Kidney (tissue), 14 donors: ENCODE data around the gene IAPP. TPM values are rescaled to one million over a fixed set of nuclear protein-coding genes. Genes with fewer than 3 reads are reported as not detected.
"Not testable (repeated sequence)": the region's sequence is repeated elsewhere in the genome, so short reads cannot be mapped to it uniquely, and the experiment has no call there.

Source experiments
- DNase-seq, 5 donors: peaks; one replicate each; pipeline ENCODE4 v3.0.0-alpha.2; 2013 to 2020
- FAIRE-seq: peaks from 2 replicates; lab custom pipeline; 2012; peaks lifted over from hg19 to GRCh38; lab: Jason Lieb, UNC
- H3K27ac ChIP-seq, 2 donors: one replicate each; pipeline ENCODE4 v1.7.0; 2013; ENCODE audit warnings: low read depth in 2 of 2, low read length in 2 of 2, inconsistent platforms in 1 of 2
- H3K27me3 ChIP-seq: one replicate; pipeline ENCODE4 v1.7.1; 2013; ENCODE audit warnings: low read length, inconsistent platforms; ENCODE audit not compliant: control insufficient read depth, insufficient read depth
- H3K36me3 ChIP-seq, 3 donors: one replicate each; pipeline versions ENCODE4 v1.7.0 to v1.7.1; 2013; ENCODE audit warnings: low read length in 3 of 3, control low read depth in 1 of 3, inconsistent platforms in 1 of 3; ENCODE audit not compliant: insufficient read depth in 3 of 3, control insufficient read depth in 2 of 3
- H3K4me1 ChIP-seq, 3 donors: one replicate each; pipeline versions ENCODE4 v1.7.0 to v1.7.1; 2013; ENCODE audit warnings: low read length in 3 of 3, inconsistent platforms in 1 of 3, low read depth in 1 of 3; ENCODE audit not compliant: control insufficient read depth in 2 of 3, insufficient read depth in 2 of 3
- H3K4me3 ChIP-seq, 3 donors: one replicate each; pipeline versions ENCODE4 v1.7.0 to v1.8.1; 2013; ENCODE audit warnings: low read length in 3 of 3, control low read depth in 1 of 3, inconsistent platforms in 1 of 3
- H3K9ac ChIP-seq, 3 donors: one replicate each; pipeline versions ENCODE4 v1.7.0 to v1.7.1; 2013; ENCODE audit warnings: low read length in 3 of 3, control low read depth in 1 of 3, inconsistent platforms in 1 of 3
- H3K9me3 ChIP-seq, 3 donors: one replicate each; pipeline versions ENCODE4 v1.7.0 to v1.7.1; 2013; ENCODE audit warnings: low read length in 3 of 3, control low read depth in 1 of 3, inconsistent platforms in 1 of 3; ENCODE audit not compliant: control insufficient read depth in 2 of 3, insufficient read depth in 1 of 3
- intact Hi-C: fragments of 100-400 bp; cut with DNase I; formaldehyde crosslinking; loops from one replicate; pipeline ENCODE4 v1.11.1; 2022
- polyA plus RNA-seq: library from polyadenylated mRNA; stranded (reverse); fragments of 350-450 nt; fragmentation: Illumina TruSeq; extraction: RNeasy Lipid Tissue Mini Kit (QIAGEN cat#74804); gene quantifications from one replicate; pipeline ENCODE4 v1.2.3, GENCODE V29; 2014; ENCODE audit warnings: low read depth, low replicate concordance; ENCODE audit not compliant: insufficient read depth
- total RNA-seq: library from RNA; stranded (reverse); fragmentation: NEBNext Ultra II Directional; extraction: Animal tissue kit (Norgen Biotek cat#: 25700); gene quantifications from one replicate; pipeline ENCODE4 v1.2.1, GENCODE V29; 2021
- TF ChIP-seq, protein P1 (sequence below): IDR thresholded peaks from 3 replicates; pipeline ENCODE4 v1.5.1; 2012; ENCODE audit warnings: mild to moderate bottlenecking, moderate library complexity, borderline replicate concordance; ENCODE audit not compliant: insufficient read depth; ENCODE audit errors: extremely low read depth
- donor health status: control.
- donor health status: control.
- donor health status: control.
- donor health status: control.
- donor health status: control.
- donor health status: DM: yes; HTN: yes; CAD: no.
- donor health status: Normal renal cell carcinoma (clear cell type).

IAPP gene
- total and polyA plus RNA-seq, 2 donors from 2014 or later, result not detected

DNA sequence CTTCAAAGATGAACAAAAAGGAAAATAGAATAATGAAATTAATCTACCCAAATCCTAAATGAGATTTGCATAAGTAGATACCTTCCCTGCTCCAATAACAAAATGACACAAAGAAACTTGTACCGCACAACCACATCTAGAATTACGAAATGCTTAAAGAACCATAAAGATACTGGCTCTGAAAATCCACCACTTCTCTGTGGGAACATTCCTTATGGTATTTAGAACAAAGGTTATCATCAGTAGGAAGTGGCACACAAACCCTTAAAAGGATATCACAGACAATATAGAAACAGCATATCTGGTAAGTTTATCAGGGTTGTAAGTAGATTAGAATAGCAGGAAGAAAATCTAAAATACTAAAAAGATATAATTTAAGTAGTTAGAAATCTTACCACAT, 11.6 kb downstream of the IAPP start:
- Histone ChIP-seq H3K27me3 (no peaks in the 10 kb centered on the region), H3K4me3 (no peak overlapping the region), H3K36me3 (no peaks in the 10 kb centered on the region), H3K27ac (no peak overlapping the region), H3K9ac (no peak overlapping the region), H3K9me3 (no peaks in the 10 kb centered on the region), H3K4me1 (no peaks in the 10 kb centered on the region)
- intact Hi-C loops, result no loop called here
- TF ChIP-seq, protein P1, sequence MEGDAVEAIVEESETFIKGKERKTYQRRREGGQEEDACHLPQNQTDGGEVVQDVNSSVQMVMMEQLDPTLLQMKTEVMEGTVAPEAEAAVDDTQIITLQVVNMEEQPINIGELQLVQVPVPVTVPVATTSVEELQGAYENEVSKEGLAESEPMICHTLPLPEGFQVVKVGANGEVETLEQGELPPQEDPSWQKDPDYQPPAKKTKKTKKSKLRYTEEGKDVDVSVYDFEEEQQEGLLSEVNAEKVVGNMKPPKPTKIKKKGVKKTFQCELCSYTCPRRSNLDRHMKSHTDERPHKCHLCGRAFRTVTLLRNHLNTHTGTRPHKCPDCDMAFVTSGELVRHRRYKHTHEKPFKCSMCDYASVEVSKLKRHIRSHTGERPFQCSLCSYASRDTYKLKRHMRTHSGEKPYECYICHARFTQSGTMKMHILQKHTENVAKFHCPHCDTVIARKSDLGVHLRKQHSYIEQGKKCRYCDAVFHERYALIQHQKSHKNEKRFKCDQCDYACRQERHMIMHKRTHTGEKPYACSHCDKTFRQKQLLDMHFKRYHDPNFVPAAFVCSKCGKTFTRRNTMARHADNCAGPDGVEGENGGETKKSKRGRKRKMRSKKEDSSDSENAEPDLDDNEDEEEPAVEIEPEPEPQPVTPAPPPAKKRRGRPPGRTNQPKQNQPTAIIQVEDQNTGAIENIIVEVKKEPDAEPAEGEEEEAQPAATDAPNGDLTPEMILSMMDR, result no peak
- no peak for DNase-seq
- FAIRE-seq, result no peak

DNA sequence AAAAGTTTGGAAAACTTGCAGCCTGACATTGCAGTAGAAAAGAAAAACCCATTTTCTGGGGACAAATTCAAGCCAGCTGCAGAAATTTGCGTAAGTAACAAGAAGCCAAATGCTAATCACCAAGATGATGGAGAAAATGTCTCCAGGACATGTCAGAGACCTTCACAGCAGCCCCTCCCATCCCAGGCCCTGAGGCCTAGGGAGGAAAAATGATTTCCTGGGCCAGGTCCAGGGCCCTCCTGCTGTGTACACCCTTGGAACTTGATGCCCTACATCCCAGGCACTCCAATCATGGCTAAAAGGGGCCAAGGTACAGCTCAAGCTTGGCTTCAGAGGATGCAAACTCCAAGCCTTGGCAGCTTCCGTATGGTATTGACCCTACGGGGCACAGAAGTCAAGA, 14.5 kb downstream of the IAPP start:
- TF ChIP-seq, protein P1, result no peak
- Histone ChIP-seq H3K4me3 (no peak overlapping the region), H3K36me3 (no peaks in the 10 kb centered on the region), H3K4me1 (no peaks in the 10 kb centered on the region), H3K9me3 (no peaks in the 10 kb centered on the region), H3K27me3 (no peaks in the 10 kb centered on the region), H3K27ac (no peak overlapping the region), H3K9ac (no peak overlapping the region)
- no peak for DNase-seq
- FAIRE-seq, result no peak
- intact Hi-C loops, result no loop called here

GRCh38 chr12:21392384-21392783, 19.7 kb downstream of the IAPP start:
- no peak overlapping the region for H3K4me3 ChIP-seq
- no peak for DNase-seq
- no peaks in the 10 kb centered on the region for H3K36me3 ChIP-seq
- intact Hi-C loops, result no loop called here
- H3K9me3 ChIP-seq, result no peaks in the 10 kb centered on the region
- H3K9ac ChIP-seq, result no peak overlapping the region
- H3K27ac ChIP-seq, result no peak overlapping the region
- TF ChIP-seq, protein P1, result no peak
- FAIRE-seq, result no peak
- H3K27me3 ChIP-seq, result no peaks in the 10 kb centered on the region
- no peaks in the 10 kb centered on the region for H3K4me1 ChIP-seq

DNA sequence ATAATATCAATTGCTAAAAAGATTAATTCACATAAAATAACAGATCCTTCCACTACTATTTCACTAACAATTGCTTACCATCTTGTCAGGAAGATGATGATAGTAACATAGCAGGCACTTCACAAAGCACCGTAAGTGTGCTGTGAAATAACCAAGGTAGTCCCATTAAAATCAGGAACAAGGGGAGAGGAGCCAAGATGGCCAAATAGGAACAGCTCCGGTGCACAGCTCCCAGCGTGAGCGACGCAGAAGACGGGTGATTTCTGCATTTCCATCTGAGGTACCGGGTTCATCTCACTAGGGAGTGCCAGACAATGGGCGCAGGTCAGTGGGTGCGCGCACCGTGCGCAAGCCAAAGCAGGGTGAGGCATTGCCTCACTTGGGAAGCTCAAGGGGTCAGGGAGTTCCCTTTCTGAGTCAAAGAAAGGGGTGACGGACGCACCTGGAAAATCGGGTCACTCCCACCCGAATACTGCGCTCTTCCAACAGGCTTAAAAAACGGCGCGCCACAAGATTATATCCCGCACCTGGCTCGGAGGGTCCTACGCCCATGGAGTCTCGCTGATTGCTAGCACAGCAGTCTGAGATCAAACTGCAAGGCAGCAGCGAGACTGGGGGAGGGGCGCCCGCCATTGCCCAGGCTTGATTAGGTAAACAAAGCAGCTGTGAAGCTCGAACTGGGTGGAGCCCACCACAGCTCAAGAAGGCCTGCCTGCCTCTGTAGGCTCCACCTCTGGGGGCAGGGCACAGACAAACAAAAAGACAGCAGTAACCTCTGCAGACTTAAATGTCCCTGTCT, 22.3 kb downstream of the IAPP start:
- H3K36me3 ChIP-seq, FAIRE-seq, H3K4me3 ChIP-seq, H3K27ac ChIP-seq, H3K9me3 ChIP-seq, H3K27me3 ChIP-seq, H3K4me1 ChIP-seq, intact Hi-C loops, DNase-seq, H3K9ac ChIP-seq: not testable (repeated sequence)
